ENCODE measurements around the gene PSTPIP2. TPM values are rescaled to one million over a fixed set of nuclear protein-coding genes. Genes with fewer than 3 reads are reported as not detected.

Gene PSTPIP2
- total and polyA plus RNA-seq, 2 of the 13 experiments (the other 11 are each of a cell fraction or from before 2014, with no cell fraction given): 0.25 to 0.27 TPM

- no peak for TF ChIP-seq SMARCC2 (IDR thresholded peaks at IDR 0.05)
- 0 out of 2 replicates have a peak, but pooled peaks have one; percentile 20 for TF ChIP-seq E2F2 (CRISPR knock-in tag; IDR thresholded peaks at IDR 0.05; ENCODE audit: borderline replicate concordance)
- peak; percentile 81; the same call in 2 of the 3 replicates for TF ChIP-seq MXI1 (IDR thresholded peaks at IDR 0.05; ENCODE audit: borderline replicate concordance, low read depth, low read length)
- TF ChIP-seq E2F1 (CRISPR knock-in tag; IDR thresholded peaks at IDR 0.05): peak; percentile 64
- peak; percentile 46 for TF ChIP-seq USF2 (IDR thresholded peaks at IDR 0.05; ENCODE audit: low read depth, low read length)
- TF ChIP-seq USF2 (CRISPR knock-in tag; IDR thresholded peaks at IDR 0.05; ENCODE audit: borderline replicate concordance): peak; percentile 78
- no peak for TF ChIP-seq ZNF432 (CRISPR knock-in tag; IDR thresholded peaks at IDR 0.05; ENCODE audit: borderline replicate concordance)
- no peak for TF ChIP-seq HBP1 (CRISPR knock-in tag; IDR thresholded peaks at IDR 0.05; ENCODE audit: low read depth)
- 0 out of 2 replicates have a peak, but pooled peaks have one; percentile 77 for TF ChIP-seq ZNF451 (CRISPR knock-in tag; IDR thresholded peaks at IDR 0.05)
- no peak for TF ChIP-seq ZNF263 (CRISPR knock-in tag; IDR thresholded peaks at IDR 0.05)
- no peak for TF ChIP-seq FOSL1 (CRISPR knock-in tag; IDR thresholded peaks at IDR 0.05; ENCODE audit: borderline replicate concordance)
- no peak for TF ChIP-seq TOPORS (CRISPR knock-in tag; IDR thresholded peaks at IDR 0.05)
- no peak for TF ChIP-seq ZNF296 (CRISPR knock-in tag; conservative IDR thresholded peaks at IDR 0.05)
- TF ChIP-seq BCL3 (CRISPR knock-in tag; IDR thresholded peaks at IDR 0.05): peak; percentile 89; the same call in 1 of the 2 replicates
- no peak for TF ChIP-seq ZBTB21 (CRISPR knock-in tag; IDR thresholded peaks at IDR 0.05)
- TF ChIP-seq NR2F6 (IDR thresholded peaks at IDR 0.05): no peak; the same call in 1 of the 2 replicates
- TF ChIP-seq NR2F6 (CRISPR knock-in tag; IDR thresholded peaks at IDR 0.05): peak; percentile 7; the same call in 1 of the 2 replicates
- peak in 1 of 2 experiments; percentile 53; a peak in 2 of 4 replicates for TF ChIP-seq REST (IDR thresholded peaks at IDR 0.05; ENCODE audit: borderline replicate concordance in 1 of 2, low read depth in 1 of 2, low read length in 2 of 2)
Observed at GRCh38 chr18:46097801-46098615, 25.9 kb upstream of the PSTPIP2 start, which contains the start of gene ATP5F1A (continued).

All from HepG2 (cell line).